GM19023 (cell line): ENCODE measurements around the gene CDH2.

Experiments used
- ATAC-seq: cut with Tn5 transposase; IDR thresholded peaks from one replicate; pipeline ENCODE4 v1.9.1; 2021; ENCODE audit warnings: mild to moderate bottlenecking, moderate library complexity; ENCODE audit not compliant: unreplicated experiment

The CDH2 gene

GRCh38 chr18:28091197-28091596 lies 85.7 kb downstream of the CDH2 start:
- ATAC-seq, result no peak

- no peak for ATAC-seq
Measured at GRCh38 chr18:28088477-28088876, 88.5 kb downstream of the CDH2 start.

- no peak for ATAC-seq
Measured at GRCh38 chr18:28086670-28087552, 90.0 kb downstream of the CDH2 start.

- ATAC-seq, result no peak
Measured at GRCh38 chr18:28081516-28081915, 95.4 kb downstream of the CDH2 start.

GRCh38 chr18:28080876-28081300 lies 96.0 kb downstream of the CDH2 start:
- ATAC-seq, result no peak

- ATAC-seq, result no peak
Measured at GRCh38 chr18:28079883-28080282, 97.0 kb downstream of the CDH2 start.

- no peak for ATAC-seq
Measured at GRCh38 chr18:28078849-28079248, 98.1 kb downstream of the CDH2 start.

GRCh38 chr18:28078298-28078697 lies 98.6 kb downstream of the CDH2 start:
- ATAC-seq, result no peak

- ATAC-seq, result no peak
Measured at GRCh38 chr18:28075501-28075900, 101.4 kb downstream of the CDH2 start.

- no peak for ATAC-seq
Measured at GRCh38 chr18:28074076-28074475, 102.9 kb downstream of the CDH2 start.

- ATAC-seq, result no peak
Measured at GRCh38 chr18:28073658-28074057, 103.3 kb downstream of the CDH2 start.

GRCh38 chr18:28071199-28071598 lies 105.7 kb downstream of the CDH2 start:
- no peak for ATAC-seq

GRCh38 chr18:28068207-28068606 lies 108.7 kb downstream of the CDH2 start:
- no peak for ATAC-seq

GRCh38 chr18:28067346-28067745 lies 109.6 kb downstream of the CDH2 start:
- ATAC-seq, result no peak

- ATAC-seq, result no peak
Measured at GRCh38 chr18:28065793-28066186, 111.1 kb downstream of the CDH2 start.

GRCh38 chr18:28065031-28065792 lies 111.7 kb downstream of the CDH2 start:
- ATAC-seq, result no peak

GRCh38 chr18:28063926-28064325 lies 113.0 kb downstream of the CDH2 start:
- no peak for ATAC-seq

- ATAC-seq, result no peak
Measured at GRCh38 chr18:28063271-28063761, 113.6 kb downstream of the CDH2 start.

GRCh38 chr18:28062443-28062842 lies 114.5 kb downstream of the CDH2 start:
- no peak for ATAC-seq

GRCh38 chr18:28059861-28060260 lies 117.1 kb downstream of the CDH2 start:
- ATAC-seq, result no peak

GRCh38 chr18:28050545-28050944 lies 126.4 kb downstream of the CDH2 start:
- no peak for ATAC-seq

- no peak for ATAC-seq
Measured at GRCh38 chr18:28048612-28049011, 128.3 kb downstream of the CDH2 start.
